WTC11 (cell line): ENCODE data around the gene THBS2. TPM values are rescaled to one million over a fixed set of nuclear protein-coding genes. Genes with fewer than 3 reads are reported as not detected.

Source experiments
- ATAC-seq: fragments of 200-7000 bp; cut with Tn5 transposase; 2 replicates; pipeline ENCODE4 v1.10.0; 2021; ENCODE audit warnings: mild to moderate bottlenecking, moderate library complexity
- CTCF ChIA-PET: fragments of 300-600 bp; sonication (Branson Sonifier 250); formaldehyde crosslinking; loops from one replicate; lab custom pipeline; 2021; ENCODE audit warnings: antibody characterized with exemption; lab: Charles Lee
- POLR2A ChIA-PET: fragments of 350-600 bp; sonication (Branson Sonifier 250); formaldehyde crosslinking; loops from one replicate; lab custom pipeline; 2021; ENCODE audit warnings: antibody characterized with exemption; lab: Charles Lee
- DNase-seq: peaks from one replicate; pipeline ENCODE4 v3.0.0; 2021; ENCODE audit warnings: low spot score
- H3K27ac Mint-ChIP-seq: 2 replicates; pipeline ENCODE4 v1.8.0; 2021; ENCODE audit warnings: mixed read lengths
- H3K27me3 Mint-ChIP-seq: 2 replicates; pipeline ENCODE4 v1.8.0; 2021; ENCODE audit warnings: low read depth, mild to moderate bottlenecking, moderate library complexity, mixed read lengths
- H3K36me3 Mint-ChIP-seq: 2 replicates; pipeline ENCODE4 v1.8.0; 2021; ENCODE audit warnings: mixed read lengths
- H3K4me1 Mint-ChIP-seq: 2 replicates; pipeline ENCODE4 v1.8.0; 2022; ENCODE audit warnings: mixed read lengths
- H3K4me3 Mint-ChIP-seq: 2 replicates; pipeline ENCODE4 v1.8.0; 2021; ENCODE audit warnings: mild to moderate bottlenecking, moderate library complexity, mixed read lengths
- H3K9me3 Mint-ChIP-seq: 2 replicates; pipeline ENCODE4 v1.8.0; 2021; ENCODE audit warnings: mixed read lengths
- ATF6 ChIP-seq: sonication (generic); formaldehyde crosslinking; IDR thresholded peaks from 2 replicates; pipeline ENCODE4 v1.8.1; 2023; ENCODE audit warnings: mild to moderate bottlenecking, missing genetic modification reagents
- CREM ChIP-seq: sonication (generic); formaldehyde crosslinking; IDR thresholded peaks from 2 replicates; pipeline ENCODE4 v1.8.1; 2022; ENCODE audit warnings: mild to moderate bottlenecking, missing genetic modification reagents, moderate library complexity
- ELF4 ChIP-seq: sonication (generic); formaldehyde crosslinking; IDR thresholded peaks from 2 replicates; pipeline ENCODE4 v1.8.1; 2022; ENCODE audit warnings: low read depth, mild to moderate bottlenecking, moderate library complexity, missing genetic modification reagents
- ESRRA ChIP-seq: sonication (generic); formaldehyde crosslinking; IDR thresholded peaks from 2 replicates; pipeline ENCODE4 v1.8.1; 2022; ENCODE audit warnings: mild to moderate bottlenecking, missing genetic modification reagents, borderline replicate concordance
- FOXK1 ChIP-seq: sonication (generic); formaldehyde crosslinking; IDR thresholded peaks from 2 replicates; pipeline ENCODE4 v1.8.0; 2022; ENCODE audit warnings: mild to moderate bottlenecking, moderate library complexity, missing genetic modification reagents
- FOXP1 ChIP-seq: sonication (generic); formaldehyde crosslinking; IDR thresholded peaks from 2 replicates; pipeline ENCODE4 v1.8.0; 2022; ENCODE audit warnings: missing genetic modification reagents, mild to moderate bottlenecking, moderate library complexity, borderline replicate concordance
- HMGXB4 ChIP-seq: sonication (generic); formaldehyde crosslinking; IDR thresholded peaks from 2 replicates; pipeline ENCODE4 v1.8.1; 2023; ENCODE audit warnings: mild to moderate bottlenecking, moderate library complexity, missing genetic modification reagents
- JUN ChIP-seq: sonication (generic); formaldehyde crosslinking; IDR thresholded peaks from 2 replicates; pipeline ENCODE4 v1.8.0; 2023; ENCODE audit warnings: mild to moderate bottlenecking, missing genetic modification reagents
- OVOL2 ChIP-seq: fragments of 250-450 bp; sonication (Bioruptor Pico); IDR thresholded peaks from 2 replicates; pipeline ENCODE4 v1.9.0; 2021; ENCODE audit warnings: mild to moderate bottlenecking, borderline replicate concordance
- PRRX2 ChIP-seq: fragments of 250-450 bp; sonication (Bioruptor Pico); IDR thresholded peaks from 2 replicates; pipeline ENCODE4 v1.8.0; 2021; ENCODE audit warnings: mild to moderate bottlenecking
- RELA ChIP-seq: sonication (generic); formaldehyde crosslinking; IDR thresholded peaks from 2 replicates; pipeline ENCODE4 v1.8.1; 2022; ENCODE audit warnings: missing genetic modification reagents, mild to moderate bottlenecking, borderline replicate concordance
- TEAD1 ChIP-seq: sonication (generic); formaldehyde crosslinking; IDR thresholded peaks from 2 replicates; pipeline ENCODE4 v1.8.0; 2022; ENCODE audit warnings: mild to moderate bottlenecking, missing genetic modification reagents
- TP53 ChIP-seq: sonication (generic); formaldehyde crosslinking; IDR thresholded peaks from 2 replicates; pipeline ENCODE4 v1.8.1; 2023; ENCODE audit warnings: mild to moderate bottlenecking, missing genetic modification reagents
- total RNA-seq: library from RNA; stranded (reverse); gene quantifications from 3 replicates; pipeline ENCODE4 v1.2.3, GENCODE V29; 2021
- TF ChIP-seq, protein P1 (sequence below): fragments of 250-450 bp; sonication (Bioruptor Pico); conservative IDR thresholded peaks from 2 replicates; pipeline ENCODE4 v1.9.0; 2021; ENCODE audit warnings: mild to moderate bottlenecking
- TF ChIP-seq, protein P2 (sequence below): sonication (generic); formaldehyde crosslinking; IDR thresholded peaks from 2 replicates; pipeline ENCODE4 v1.8.0; 2022; ENCODE audit warnings: mild to moderate bottlenecking, missing genetic modification reagents
- TF ChIP-seq, protein P3 (sequence below): sonication (generic); formaldehyde crosslinking; IDR thresholded peaks from 2 replicates; pipeline ENCODE4 v1.8.0; 2023; ENCODE audit warnings: mild to moderate bottlenecking, missing genetic modification reagents
- TF ChIP-seq, protein P4 (sequence below): fragments of 250-450 bp; sonication (Bioruptor Pico); IDR thresholded peaks from 2 replicates; pipeline ENCODE4 v1.8.0; 2021; ENCODE audit warnings: mild to moderate bottlenecking
- TF ChIP-seq, protein P5 (sequence below): sonication (generic); formaldehyde crosslinking; IDR thresholded peaks from 2 replicates; pipeline ENCODE4 v1.8.0; 2022; ENCODE audit warnings: missing genetic modification reagents

The THBS2 gene
- total RNA-seq, 1 experiment from 2014 or later = 40.3 TPM

GRCh38 chr6:169221264-169221663, 32.4 kb downstream of the THBS2 start (continued):
- TF ChIP-seq, protein P1, sequence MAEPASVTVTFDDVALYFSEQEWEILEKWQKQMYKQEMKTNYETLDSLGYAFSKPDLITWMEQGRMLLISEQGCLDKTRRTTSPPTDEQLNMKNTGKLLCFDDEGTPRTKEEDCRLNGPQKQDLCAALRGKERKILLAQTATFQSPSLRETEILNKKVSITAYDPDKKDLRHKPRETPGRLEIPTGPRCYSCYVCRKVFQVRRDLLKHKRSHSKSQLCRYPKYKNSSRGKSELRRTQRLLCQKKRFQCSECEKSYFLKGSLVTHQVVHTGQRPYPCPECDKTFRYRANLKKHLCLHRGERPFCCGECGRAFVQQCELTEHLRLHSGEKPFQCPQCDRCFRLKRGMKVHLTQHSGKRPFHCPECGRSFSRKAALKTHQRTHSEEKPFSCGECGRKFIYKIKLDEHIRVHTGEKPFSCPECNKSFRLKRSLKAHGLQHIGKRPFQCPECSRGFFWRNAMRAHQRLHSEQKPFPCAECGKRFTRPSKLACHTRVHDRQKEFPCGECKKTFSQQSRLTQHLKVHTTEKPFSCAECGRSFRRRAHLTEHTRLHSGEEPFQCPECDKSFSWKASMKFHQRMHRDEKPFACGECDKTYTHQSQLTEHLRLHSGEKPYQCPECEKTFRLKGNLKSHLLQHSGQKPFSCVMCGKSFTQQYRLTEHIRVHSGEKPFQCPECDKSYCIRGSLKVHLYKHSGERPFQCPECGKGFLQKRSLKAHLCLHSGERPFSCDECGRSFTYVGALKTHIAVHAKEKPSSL (CRISPR knock-in tag) = no peak
- no peak for TF ChIP-seq ATF6 (CRISPR knock-in tag)
- TF ChIP-seq, all 79 proteins: peak for 0

DNA sequence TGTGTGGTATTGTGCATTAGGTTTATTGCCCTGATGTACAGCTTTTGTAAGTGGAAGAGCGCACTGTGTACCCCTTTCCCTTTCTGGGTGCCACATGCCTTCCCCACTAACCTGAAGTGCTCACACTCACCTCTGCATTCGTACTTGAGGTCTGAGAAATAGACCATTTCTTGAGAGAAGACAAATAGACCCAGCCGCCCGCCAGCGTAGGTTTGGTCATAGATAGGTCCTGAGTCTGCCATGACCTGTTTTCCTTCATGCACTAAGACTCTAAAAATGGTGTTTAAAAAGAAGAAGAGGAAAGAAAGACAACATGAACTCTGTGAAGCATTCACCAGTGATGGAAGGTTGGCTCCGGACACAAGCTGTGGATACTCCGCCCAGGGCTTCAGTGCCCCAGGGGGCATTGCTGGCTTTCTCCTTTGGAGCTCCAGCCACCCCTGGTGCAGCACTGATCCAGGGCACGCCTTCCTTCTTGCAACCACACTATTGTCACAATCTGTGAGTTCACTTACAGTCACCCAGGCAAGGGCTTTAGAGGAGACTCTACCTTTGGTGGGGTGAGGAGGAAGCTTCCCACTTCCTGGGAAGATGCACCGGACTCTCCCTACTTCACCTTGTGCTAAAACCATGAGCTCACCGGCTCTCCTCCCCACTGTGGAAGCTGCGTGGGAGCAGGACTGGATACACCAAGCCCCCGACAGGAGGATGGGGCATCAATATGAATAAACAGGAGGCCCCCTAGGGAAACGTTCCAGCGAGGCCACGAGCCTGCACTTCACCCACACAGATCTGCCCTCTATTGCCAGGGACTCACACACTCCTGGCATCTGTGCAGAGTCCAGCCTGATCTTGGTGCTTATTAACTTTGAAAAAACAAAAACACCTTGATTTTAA, 33.3 kb downstream of the THBS2 start:
- ChIA-PET POLR2A (no interaction called here), CTCF (interaction anchor here (1.0 kb wide), 2 partner anchors 25 to 200 kb away, joined by 3 to 6 read pairs; no protein-coding TSS in a partner anchor)
- Mint-ChIP-seq H3K27me3 (no peaks in the 10 kb centered on the region), H3K27ac (no peak overlapping the region), H3K9me3 (peaks cover 9% of the 10 kb centered on the region), H3K4me1 (peaks cover 3% of the 10 kb centered on the region), H3K4me3 (no peak overlapping the region), H3K36me3 (peaks cover 85% of the 10 kb centered on the region)
- TF ChIP-seq, protein P2, sequence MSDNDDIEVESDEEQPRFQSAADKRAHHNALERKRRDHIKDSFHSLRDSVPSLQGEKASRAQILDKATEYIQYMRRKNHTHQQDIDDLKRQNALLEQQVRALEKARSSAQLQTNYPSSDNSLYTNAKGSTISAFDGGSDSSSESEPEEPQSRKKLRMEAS = no peak
- TF ChIP-seq RELA (CRISPR knock-in tag) = no peak
- TF ChIP-seq, protein P3, sequence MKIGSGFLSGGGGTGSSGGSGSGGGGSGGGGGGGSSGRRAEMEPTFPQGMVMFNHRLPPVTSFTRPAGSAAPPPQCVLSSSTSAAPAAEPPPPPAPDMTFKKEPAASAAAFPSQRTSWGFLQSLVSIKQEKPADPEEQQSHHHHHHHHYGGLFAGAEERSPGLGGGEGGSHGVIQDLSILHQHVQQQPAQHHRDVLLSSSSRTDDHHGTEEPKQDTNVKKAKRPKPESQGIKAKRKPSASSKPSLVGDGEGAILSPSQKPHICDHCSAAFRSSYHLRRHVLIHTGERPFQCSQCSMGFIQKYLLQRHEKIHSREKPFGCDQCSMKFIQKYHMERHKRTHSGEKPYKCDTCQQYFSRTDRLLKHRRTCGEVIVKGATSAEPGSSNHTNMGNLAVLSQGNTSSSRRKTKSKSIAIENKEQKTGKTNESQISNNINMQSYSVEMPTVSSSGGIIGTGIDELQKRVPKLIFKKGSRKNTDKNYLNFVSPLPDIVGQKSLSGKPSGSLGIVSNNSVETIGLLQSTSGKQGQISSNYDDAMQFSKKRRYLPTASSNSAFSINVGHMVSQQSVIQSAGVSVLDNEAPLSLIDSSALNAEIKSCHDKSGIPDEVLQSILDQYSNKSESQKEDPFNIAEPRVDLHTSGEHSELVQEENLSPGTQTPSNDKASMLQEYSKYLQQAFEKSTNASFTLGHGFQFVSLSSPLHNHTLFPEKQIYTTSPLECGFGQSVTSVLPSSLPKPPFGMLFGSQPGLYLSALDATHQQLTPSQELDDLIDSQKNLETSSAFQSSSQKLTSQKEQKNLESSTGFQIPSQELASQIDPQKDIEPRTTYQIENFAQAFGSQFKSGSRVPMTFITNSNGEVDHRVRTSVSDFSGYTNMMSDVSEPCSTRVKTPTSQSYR = no peak
- TF ChIP-seq FOXK1 (CRISPR knock-in tag) = no peak
- no peak for TF ChIP-seq ELF4
- TF ChIP-seq, protein P4, sequence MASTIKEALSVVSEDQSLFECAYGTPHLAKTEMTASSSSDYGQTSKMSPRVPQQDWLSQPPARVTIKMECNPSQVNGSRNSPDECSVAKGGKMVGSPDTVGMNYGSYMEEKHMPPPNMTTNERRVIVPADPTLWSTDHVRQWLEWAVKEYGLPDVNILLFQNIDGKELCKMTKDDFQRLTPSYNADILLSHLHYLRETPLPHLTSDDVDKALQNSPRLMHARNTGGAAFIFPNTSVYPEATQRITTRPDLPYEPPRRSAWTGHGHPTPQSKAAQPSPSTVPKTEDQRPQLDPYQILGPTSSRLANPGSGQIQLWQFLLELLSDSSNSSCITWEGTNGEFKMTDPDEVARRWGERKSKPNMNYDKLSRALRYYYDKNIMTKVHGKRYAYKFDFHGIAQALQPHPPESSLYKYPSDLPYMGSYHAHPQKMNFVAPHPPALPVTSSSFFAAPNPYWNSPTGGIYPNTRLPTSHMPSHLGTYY (CRISPR knock-in tag) = no peak
- TF ChIP-seq ESRRA (CRISPR knock-in tag) = no peak
- TF ChIP-seq, protein P5, sequence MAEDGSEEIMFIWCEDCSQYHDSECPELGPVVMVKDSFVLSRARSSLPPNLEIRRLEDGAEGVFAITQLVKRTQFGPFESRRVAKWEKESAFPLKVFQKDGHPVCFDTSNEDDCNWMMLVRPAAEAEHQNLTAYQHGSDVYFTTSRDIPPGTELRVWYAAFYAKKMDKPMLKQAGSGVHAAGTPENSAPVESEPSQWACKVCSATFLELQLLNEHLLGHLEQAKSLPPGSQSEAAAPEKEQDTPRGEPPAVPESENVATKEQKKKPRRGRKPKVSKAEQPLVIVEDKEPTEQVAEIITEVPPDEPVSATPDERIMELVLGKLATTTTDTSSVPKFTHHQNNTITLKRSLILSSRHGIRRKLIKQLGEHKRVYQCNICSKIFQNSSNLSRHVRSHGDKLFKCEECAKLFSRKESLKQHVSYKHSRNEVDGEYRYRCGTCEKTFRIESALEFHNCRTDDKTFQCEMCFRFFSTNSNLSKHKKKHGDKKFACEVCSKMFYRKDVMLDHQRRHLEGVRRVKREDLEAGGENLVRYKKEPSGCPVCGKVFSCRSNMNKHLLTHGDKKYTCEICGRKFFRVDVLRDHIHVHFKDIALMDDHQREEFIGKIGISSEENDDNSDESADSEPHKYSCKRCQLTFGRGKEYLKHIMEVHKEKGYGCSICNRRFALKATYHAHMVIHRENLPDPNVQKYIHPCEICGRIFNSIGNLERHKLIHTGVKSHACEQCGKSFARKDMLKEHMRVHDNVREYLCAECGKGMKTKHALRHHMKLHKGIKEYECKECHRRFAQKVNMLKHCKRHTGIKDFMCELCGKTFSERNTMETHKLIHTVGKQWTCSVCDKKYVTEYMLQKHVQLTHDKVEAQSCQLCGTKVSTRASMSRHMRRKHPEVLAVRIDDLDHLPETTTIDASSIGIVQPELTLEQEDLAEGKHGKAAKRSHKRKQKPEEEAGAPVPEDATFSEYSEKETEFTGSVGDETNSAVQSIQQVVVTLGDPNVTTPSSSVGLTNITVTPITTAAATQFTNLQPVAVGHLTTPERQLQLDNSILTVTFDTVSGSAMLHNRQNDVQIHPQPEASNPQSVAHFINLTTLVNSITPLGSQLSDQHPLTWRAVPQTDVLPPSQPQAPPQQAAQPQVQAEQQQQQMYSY (CRISPR knock-in tag) = no peak
- no peak for TF ChIP-seq CREM (CRISPR knock-in tag)
- no peak for TF ChIP-seq TEAD1 (CRISPR knock-in tag)
- TF ChIP-seq JUN (CRISPR knock-in tag) = no peak
- TF ChIP-seq PRRX2 (CRISPR knock-in tag) = no peak
- TF ChIP-seq TP53 (CRISPR knock-in tag) = no peak
- no peak for TF ChIP-seq FOXP1
- no peak for TF ChIP-seq OVOL2 (CRISPR knock-in tag)
- TF ChIP-seq HMGXB4 (CRISPR knock-in tag) = no peak
- DNase-seq (no peak), ATAC-seq (no peak)
